ENCODE data around the gene ACP3. TPM values are rescaled to one million over a fixed set of nuclear protein-coding genes. Genes with fewer than 3 reads are reported as not detected.

The ACP3 gene
- total RNA-seq, 2 experiments from 2014 or later, result not detected

DNA sequence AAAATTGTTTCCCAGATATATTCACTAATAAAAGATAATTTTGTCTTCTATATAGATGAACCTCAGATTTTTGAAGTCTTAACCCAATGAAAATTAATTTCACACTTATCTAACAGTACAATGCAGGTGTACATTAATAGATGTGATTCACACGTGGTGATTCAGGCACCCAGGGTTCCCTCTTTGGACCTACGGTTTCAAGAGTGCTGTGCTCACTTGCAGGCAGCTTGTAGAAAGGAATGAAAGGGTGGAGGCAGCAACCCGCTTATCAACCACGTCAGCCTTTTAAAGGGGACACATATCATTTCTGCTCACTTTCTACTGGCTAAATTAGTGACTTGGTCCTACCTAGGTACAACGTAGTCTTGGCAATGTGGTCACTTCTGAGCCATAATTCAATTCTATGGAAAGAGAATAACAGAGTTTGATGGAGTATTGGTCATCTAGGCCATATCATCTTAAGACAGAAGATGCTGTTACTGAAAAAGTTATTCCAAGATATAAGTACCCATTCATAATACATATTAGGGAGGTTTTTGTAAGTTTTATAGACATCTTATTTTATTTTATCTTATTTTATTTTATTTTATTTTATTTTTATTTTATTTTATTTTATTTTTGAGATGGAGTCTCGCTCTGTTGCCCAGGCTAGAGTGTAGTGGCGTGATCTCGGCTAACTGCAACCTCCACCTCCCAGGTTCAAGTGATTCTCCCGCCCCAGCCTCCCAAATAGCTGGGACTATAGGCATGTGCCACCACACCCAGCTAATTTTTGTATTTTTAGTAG, 37.9 kb downstream of the ACP3 start:
- H3K27ac ChIP-seq (ENCODE audit: low read depth in 1 of 2, low read length in 2 of 2), result no peak overlapping the region
- POLR2A ChIA-PET, result no interaction called here
- CTCF ChIA-PET, result interaction anchor here (1.4 kb wide), 2 partner anchors 12 to 24 kb away, joined by 3 read pairs; no protein-coding TSS in a partner anchor
- intact Hi-C loops (cut with DNase I, micrococcal nuclease), result loop anchor here (5.0 to 10.0 kb wide), 2 partner anchors 132 to 150 kb away; no protein-coding TSS in a partner anchor
- peaks cover 10% of the 10 kb centered on the region for H3K27me3 Mint-ChIP-seq
- H3K9me3 Mint-ChIP-seq, result no peaks in the 10 kb centered on the region
- H3K36me3 ChIP-seq (ENCODE audit: insufficient read depth, low read length), result no peaks in the 10 kb centered on the region
- no peaks in the 10 kb centered on the region for H3K9me3 ChIP-seq (ENCODE audit: control insufficient read depth in 1 of 2, insufficient read depth in 1 of 2, low read length in 2 of 2)
- no peak overlapping the region for H3K4me3 Mint-ChIP-seq
- ATAC-seq (ENCODE audit: poor library complexity) (no peak), DNase-seq (no peak)
- H3K27ac Mint-ChIP-seq, result no peak overlapping the region
- no peaks in the 10 kb centered on the region for H3K4me1 ChIP-seq (ENCODE audit: insufficient read depth, low read length)
- no peaks in the 10 kb centered on the region for H3K4me1 Mint-ChIP-seq (ENCODE audit: low read depth)
- no peaks in the 10 kb centered on the region for H3K36me3 Mint-ChIP-seq (ENCODE audit: low read depth)
- H3K27me3 ChIP-seq (ENCODE audit: control insufficient read depth in 1 of 2, insufficient read depth in 2 of 2, low read length in 2 of 2), result peaks cover 0 to 3% of the 10 kb centered on the region in 2 experiments
- TF ChIP-seq, protein P1, sequence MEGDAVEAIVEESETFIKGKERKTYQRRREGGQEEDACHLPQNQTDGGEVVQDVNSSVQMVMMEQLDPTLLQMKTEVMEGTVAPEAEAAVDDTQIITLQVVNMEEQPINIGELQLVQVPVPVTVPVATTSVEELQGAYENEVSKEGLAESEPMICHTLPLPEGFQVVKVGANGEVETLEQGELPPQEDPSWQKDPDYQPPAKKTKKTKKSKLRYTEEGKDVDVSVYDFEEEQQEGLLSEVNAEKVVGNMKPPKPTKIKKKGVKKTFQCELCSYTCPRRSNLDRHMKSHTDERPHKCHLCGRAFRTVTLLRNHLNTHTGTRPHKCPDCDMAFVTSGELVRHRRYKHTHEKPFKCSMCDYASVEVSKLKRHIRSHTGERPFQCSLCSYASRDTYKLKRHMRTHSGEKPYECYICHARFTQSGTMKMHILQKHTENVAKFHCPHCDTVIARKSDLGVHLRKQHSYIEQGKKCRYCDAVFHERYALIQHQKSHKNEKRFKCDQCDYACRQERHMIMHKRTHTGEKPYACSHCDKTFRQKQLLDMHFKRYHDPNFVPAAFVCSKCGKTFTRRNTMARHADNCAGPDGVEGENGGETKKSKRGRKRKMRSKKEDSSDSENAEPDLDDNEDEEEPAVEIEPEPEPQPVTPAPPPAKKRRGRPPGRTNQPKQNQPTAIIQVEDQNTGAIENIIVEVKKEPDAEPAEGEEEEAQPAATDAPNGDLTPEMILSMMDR (IDR thresholded peaks at IDR 0.05), result no peak
- H3K4me3 ChIP-seq (ENCODE audit: low read length), result no peak overlapping the region

DNA sequence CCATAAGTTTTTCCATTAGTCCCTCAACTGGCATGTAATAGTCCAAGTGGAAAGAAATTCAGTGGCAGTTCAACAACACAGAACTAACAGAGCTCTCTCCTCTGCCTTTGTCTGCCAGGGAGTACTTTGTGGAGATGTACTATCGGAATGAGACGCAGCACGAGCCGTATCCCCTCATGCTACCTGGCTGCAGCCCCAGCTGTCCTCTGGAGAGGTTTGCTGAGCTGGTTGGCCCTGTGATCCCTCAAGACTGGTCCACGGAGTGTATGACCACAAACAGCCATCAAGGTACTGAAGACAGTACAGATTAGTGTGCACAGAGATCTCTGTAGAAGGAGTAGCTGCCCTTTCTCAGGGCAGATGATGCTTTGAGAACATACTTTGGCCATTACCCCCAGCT, 39.4 kb downstream of the ACP3 start:
- POLR2A ChIA-PET, result no interaction called here
- TF ChIP-seq, protein P1 (IDR thresholded peaks at IDR 0.05), result no peak
- intact Hi-C loops (cut with DNase I, micrococcal nuclease), result loop anchor here in 1 of 2 experiments (10.0 kb wide), 1 partner anchor 148 kb away; no protein-coding TSS in a partner anchor
- no peaks in the 10 kb centered on the region for H3K9me3 Mint-ChIP-seq
- H3K27ac ChIP-seq (ENCODE audit: low read depth in 1 of 2, low read length in 2 of 2), result no peak overlapping the region
- no peaks in the 10 kb centered on the region for H3K9me3 ChIP-seq (ENCODE audit: control insufficient read depth in 1 of 2, insufficient read depth in 1 of 2, low read length in 2 of 2)
- H3K4me3 ChIP-seq (ENCODE audit: low read length), result no peak overlapping the region
- CTCF ChIA-PET, result no interaction called here
- H3K4me1 Mint-ChIP-seq (ENCODE audit: low read depth), result no peaks in the 10 kb centered on the region
- no peaks in the 10 kb centered on the region for H3K36me3 Mint-ChIP-seq (ENCODE audit: low read depth)
- H3K27ac Mint-ChIP-seq, result no peak overlapping the region
- H3K4me1 ChIP-seq (ENCODE audit: insufficient read depth, low read length), result no peaks in the 10 kb centered on the region
- ATAC-seq (ENCODE audit: poor library complexity) (no peak), DNase-seq (no peak)
- no peaks in the 10 kb centered on the region for H3K36me3 ChIP-seq (ENCODE audit: insufficient read depth, low read length)
- H3K4me3 Mint-ChIP-seq, result no peak overlapping the region
- peaks cover 0 to 3% of the 10 kb centered on the region in 2 experiments for H3K27me3 ChIP-seq (ENCODE audit: control insufficient read depth in 1 of 2, insufficient read depth in 2 of 2, low read length in 2 of 2)
- H3K27me3 Mint-ChIP-seq, result peaks cover 10% of the 10 kb centered on the region

- CTCF ChIA-PET, result interaction anchor here (1.0 kb wide), 1 partner anchor 8 kb away, joined by 3 read pairs; no protein-coding TSS in a partner anchor
- DNase-seq, result no peak
- Histone ChIP-seq H3K4me3 (ENCODE audit: low read length) (no peak overlapping the region), H3K27me3 (ENCODE audit: control insufficient read depth in 1 of 2, insufficient read depth in 2 of 2, low read length in 2 of 2) (peaks cover 0 to 3% of the 10 kb centered on the region in 2 experiments), H3K4me1 (ENCODE audit: insufficient read depth, low read length) (no peaks in the 10 kb centered on the region), H3K27ac (ENCODE audit: low read depth in 1 of 2, low read length in 2 of 2) (no peak overlapping the region), H3K36me3 (ENCODE audit: insufficient read depth, low read length) (no peaks in the 10 kb centered on the region), H3K9me3 (ENCODE audit: control insufficient read depth in 1 of 2, insufficient read depth in 1 of 2, low read length in 2 of 2) (no peaks in the 10 kb centered on the region)
- no peak for ATAC-seq (ENCODE audit: poor library complexity)
- Mint-ChIP-seq H3K27me3 (peaks cover 13% of the 10 kb centered on the region), H3K4me3 (no peak overlapping the region), H3K36me3 (ENCODE audit: low read depth) (no peaks in the 10 kb centered on the region), H3K9me3 (no peaks in the 10 kb centered on the region), H3K27ac (no peak overlapping the region), H3K4me1 (ENCODE audit: low read depth) (no peaks in the 10 kb centered on the region)
- POLR2A ChIA-PET, result no interaction called here
- TF ChIP-seq, protein P1 (IDR thresholded peaks at IDR 0.05), result no peak
- intact Hi-C loops (cut with DNase I, micrococcal nuclease), result no loop called here
These were observed 43.5 kb downstream of the ACP3 start for GRCh38 chr3:132360717-132361116.

Measured in CD4-positive, alpha-beta T cell (primary cell).